ENCODE measurements around the gene SLC6A13.
"Not testable (repeated sequence)": the region's sequence is repeated elsewhere in the genome, so short reads cannot be mapped to it uniquely, and the experiment has no call there.

The SLC6A13 gene

DNA sequence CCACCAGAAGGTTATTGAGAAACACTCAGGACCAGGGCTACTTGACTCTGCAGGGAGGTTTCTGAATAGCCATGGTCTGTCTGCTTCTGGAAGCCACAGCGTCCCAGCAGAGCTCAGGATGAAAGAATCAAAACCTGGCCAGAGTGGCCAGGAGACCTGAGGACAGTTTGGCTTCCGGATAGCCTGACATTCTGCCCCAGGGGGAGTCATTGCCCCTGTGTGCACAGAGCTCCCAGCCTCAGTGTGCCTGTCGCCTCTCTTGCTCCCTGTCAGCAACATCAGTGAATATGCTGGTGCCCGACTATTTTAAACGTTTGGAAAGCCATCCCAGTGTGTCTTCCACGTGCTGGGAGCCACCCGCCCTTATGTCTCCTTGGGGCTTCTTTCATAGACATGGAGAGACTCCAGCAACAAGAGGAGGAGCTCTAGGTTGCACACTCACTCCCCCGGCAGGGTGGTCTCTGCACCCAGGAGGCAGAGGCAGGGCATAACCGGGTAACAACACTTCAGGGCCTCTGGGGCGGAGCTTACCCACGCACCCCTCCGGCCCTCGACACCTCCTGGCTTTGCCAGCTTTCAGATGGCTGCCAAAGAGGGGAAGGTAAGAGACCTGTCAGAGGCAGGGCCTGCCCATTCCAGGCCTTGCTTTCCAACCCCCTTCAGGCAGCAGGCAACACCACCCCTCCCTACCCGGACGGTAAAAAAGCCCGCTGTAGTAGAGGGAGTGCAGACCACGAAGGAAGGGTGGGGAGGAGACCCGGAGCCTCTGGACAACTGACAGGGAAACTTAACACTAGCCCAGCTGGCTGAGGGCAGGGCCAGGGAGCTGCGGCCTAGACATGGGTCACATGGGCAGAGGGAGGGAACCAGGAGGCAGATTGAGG lies 29.7 kb downstream of the SLC6A13 start:
- DNase-seq: peak in 1 of 2 experiments; percentile 29

DNA sequence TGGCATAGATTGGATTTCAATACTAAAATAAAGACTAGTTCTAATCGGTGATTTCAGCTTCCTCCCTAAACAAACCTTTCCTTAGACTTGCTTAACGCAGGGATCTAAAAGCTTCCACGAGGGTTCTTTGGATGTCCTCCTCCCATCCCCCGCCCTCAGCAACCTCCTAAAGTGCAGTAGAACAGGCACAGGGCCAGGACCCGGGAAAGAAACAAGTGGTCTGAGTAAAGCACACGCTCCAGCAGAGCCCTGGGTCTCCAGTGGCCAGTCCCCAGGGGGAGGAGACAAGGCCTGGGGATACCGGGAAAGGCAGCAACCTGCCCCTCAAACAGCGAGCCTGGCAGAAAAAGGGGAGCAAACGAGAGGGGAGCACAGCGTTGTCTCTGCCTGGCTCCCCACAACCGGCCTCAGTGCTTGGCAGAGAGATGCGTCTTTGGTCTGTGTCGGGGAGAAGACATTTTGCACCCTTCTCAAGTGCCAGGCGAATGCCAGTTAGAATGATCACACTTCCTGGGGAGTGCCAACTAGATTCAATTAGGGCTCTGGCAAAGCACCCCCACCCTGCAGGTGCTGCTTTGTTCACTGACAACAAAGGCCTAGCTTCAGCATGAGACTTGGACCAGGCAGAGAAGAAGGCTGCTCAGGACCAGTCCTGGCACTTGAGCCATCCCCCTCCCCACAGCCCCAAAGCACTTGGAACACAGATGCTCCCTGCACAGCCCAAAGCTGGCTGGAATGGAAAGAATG lies 31.5 kb downstream of the SLC6A13 start:
- no peak for DNase-seq

DNA sequence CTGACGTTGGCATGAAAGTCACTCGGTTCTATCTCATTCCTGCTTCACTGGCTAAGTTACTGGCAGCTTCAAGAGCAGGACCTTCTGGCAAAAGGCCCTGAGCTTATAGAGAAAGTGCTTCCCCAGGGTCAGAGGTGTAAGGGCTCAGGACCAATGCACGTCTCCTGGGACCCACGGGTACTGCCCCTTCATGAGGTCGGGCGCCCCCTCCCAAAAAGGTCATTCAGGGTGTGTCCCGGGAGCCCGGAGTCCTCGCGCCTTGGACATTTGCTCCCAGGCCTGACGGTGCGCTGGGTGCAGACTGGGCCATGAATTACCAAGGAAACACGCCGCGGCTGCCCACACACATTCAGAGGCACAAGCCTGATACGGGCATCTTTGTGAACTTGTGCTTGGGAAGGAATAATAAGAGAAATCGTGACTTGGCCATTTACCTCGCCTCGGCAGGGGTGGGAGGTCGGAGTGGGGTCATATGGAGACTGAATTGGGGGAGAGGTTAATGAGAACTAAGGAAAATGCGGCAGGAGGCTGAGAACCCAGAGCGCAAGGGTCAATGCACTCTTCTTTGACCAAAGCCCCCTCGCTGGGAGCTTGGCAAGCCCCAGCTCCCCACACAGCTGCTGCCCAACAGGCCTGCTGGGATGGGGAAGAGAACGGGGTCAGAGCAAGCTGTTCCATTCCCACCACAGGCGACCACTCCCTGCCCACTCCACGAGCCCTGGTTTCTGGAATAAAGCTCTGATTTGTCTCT lies 33.0 kb downstream of the SLC6A13 start:
- DNase-seq: no peak

DNA sequence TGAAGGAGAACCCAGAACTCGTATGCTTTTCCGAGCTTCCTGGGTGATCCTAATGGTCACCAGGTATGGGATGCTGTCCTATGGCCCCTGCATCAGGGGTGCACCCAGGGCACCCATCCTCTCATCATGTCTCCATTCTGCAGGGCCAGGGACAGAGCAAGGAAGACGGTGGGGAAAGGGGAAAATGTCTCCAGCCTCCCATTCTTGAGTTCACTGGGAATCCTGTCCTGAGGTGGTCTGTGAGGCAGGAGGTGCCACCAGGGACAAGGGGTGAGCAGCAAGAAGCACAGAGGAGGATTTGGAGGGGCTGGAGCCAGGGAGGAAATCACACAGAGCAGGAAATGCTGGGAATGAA lies 33.8 kb downstream of the SLC6A13 start:
- DNase-seq: no peak

DNA sequence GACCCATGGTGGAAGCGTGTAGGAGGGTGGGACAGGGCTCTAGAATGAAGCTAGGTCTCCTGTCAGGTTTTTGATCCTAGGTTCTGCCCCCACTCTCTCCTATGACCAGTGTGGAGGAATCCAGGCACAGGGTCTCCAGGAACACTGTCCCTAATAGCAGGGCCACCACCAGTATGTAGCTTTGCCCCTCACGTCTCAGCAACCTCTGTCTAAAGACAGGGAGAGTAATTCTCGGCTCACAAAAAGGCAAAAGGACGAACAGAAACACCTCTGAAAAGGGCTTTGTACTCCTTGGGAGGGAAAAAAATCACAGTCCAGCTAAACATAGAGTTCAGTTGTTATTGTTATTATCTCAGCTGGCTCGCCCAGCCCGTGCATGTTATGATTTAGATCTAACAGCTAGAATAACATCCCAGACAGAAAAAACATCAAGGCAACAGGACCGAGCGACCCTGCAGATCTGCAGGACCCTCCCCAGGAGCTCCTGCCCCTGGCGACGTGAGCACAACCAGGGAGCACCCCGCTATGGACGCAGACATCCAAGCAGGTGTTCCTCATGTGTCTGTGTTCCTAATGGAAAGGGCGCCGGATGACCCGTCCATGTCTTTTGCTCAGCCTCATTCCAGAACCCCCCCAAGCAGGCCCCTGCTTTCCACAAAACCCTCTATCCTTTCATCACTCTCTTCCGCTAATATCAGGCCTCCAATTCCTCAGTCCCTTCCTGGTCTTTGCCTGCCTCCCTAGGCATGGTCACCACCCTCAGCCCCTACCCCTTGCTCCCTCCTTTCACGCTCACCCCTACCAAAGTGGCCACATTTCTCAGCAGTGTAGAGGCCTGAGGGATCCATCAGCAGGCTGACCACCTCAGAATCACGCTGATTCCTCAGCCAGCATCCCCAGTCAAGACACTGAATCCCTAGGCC lies 34.5 kb downstream of the SLC6A13 start:
- no peak for DNase-seq

DNA sequence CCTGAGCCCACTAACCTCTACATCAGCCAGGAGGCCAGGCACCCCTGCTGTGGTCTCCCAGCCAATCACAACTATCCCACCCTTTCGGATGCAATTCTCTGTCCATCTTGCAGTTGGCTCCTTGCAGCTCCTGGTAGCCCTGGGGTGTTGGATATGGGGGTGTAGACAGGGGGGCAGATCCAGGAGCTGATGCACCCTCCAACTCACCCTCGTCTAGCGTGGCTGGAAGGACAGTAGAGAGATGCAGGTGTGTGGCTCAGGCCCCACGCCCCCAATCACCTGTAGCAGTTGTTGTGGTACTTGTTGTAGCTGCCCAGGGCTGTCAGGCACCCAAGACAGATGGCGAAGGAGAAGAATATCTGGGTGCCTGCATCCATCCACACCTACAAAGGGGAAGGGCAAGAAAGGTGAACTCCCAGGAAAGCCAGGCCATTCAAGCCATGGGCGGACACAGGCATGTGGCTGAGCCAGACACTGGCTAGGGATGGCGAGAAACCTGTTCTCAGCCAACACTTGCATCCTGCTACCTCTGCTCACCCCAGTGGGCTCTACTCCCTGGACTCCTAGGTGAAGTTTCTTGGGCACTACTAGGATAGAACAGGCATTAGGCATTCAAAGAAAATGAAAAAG lies 35.2 kb downstream of the SLC6A13 start:
- DNase-seq: no peak

DNA sequence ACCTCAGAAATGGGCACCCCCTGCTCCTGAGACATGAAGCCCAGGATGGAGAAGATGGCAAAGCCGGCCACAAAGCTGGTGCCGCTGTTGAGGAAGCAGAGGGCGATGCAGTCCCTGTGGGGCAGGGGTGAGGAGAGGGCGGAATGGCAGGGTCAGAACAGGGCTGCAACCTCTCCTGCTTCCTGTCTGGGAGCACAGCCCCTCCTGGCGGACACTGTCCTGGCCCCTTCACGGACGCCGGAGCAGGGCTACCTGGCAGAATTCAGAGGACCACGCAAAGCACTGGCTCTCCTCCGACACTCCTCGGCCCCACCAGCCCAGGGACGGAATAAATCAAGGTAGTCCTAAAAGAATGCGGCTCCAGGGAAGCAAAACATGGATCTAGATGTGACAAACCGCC lies 36.2 kb downstream of the SLC6A13 start:
- DNase-seq: no peak

DNA sequence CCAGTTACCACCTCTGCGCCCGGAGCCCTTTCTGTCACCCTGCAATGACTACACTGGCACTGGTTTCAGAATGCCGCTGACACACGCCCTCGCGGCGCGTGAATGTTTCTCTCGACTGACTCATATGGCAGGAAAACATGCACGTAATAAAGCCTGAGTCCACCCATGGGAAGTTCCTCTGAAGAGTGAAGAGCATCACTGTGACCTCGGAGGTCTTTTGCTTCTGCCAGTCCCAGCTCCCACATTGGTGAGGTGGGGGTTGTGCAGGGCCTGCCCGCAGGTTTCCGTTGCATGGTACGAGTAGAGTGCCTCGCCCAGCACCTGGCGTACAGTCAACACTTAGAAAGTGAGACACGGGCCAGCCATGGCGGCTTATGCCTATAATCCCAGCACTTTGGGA lies 37.6 kb downstream of the SLC6A13 start:
- no peak for DNase-seq

DNA sequence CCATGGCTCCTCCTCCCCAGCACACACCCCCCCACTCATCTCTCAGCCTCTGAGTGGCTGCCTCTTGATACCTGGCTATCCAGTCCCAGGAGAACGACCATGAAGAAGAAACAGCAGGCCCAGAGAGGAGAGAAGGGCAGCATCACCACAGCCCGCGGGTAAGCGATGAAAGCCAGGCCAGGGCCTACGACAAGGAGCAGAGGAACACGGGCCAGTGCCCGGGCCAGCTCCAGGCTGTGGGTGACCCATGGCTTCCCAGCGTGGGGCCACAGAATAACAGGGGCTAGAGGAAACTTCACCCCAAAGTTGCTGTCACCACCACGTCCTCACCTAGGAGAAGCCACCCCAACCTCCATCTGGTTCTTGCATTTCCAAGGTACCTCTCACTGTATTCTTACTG lies 38.3 kb downstream of the SLC6A13 start:
- no peak for DNase-seq

DNA sequence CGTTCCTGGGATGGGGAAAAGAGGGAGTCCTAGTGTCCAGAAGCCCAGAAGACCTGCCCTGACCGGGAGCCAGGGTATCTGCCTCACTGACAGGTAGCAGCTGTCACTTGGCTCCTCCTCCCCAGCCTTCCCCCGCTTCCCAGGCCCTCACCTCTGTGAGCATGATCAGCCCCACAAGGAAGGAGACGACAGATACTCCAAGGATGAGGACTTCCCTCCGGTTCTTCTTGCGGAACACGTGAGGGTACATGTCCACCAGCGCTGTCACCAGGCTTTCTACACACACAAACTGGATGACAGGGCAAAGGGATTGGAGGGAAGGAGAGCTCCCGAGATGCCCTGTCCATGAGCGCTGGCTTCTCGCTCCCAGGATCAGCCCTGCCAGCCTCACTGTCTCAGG lies 38.8 kb downstream of the SLC6A13 start:
- no peak for DNase-seq

DNA sequence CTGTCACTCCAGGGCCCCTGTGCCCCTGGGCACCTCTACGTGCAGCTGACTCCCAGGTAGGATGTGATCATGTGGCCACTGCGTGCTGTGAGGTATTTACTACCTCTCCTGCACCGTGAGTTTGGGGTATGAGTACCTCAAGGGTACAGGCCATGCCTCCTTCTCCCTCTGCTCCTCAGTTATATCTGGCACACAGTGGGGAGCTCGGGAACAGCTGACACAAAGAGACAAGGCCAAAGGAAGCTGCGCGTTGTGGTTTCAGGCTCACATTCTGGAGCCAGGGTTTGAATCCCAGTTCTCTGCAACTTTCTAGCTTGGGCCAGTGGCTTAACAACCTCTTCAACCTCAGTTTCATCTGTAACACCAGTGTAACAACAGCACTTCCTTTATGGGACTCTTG lies 40.9 kb downstream of the SLC6A13 start:
- DNase-seq: no peak

DNA sequence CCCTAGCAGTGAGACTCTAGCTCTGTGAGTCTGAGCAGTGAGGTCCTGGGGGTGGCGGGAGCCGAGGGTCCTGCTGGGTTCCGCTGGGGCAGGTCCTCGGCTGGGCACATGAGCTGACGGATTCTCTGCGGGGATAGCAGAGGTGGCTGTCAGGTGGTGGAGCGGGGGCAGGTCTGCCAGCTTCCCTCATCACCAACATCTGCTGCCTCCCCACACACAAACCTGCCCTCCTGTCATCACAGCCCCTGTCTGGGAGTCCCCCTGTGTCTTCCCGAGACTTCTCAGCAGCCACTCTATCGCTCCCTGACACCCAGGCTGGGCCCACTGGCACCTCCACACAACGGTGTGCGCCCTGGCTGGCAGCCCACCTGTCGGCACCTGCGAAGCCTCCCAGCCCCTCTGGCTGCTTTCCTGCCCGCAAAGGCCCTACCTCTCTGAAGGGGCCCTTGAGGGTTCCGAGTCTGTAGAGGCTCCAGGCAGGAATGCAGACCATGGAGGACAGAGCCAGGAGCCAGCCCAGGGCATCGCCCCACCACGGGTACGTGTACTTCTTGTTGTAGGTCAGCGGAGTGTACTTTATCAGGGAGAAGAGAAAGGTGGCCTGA lies 41.6 kb downstream of the SLC6A13 start:
- DNase-seq: no peak

DNA sequence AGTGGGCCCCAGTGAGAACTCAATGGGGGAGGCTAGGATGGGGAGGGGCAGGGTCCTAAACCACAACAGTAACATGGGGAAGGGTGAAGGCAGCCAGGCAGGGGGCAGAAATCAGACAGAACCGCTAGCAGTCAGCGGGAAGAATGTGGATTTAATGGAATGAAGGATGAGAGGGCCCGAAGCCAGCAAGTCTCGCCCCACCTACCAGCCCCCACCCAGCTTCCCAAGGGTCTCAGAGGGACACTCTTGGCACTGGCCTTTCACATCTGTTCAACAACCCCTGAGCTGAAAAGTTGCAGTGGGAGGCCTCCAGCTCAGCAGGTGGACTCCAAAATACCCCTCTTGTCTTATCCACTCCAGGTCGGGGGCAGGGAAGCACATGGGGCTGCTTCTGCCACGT lies 42.1 kb downstream of the SLC6A13 start:
- no peak for DNase-seq

DNA sequence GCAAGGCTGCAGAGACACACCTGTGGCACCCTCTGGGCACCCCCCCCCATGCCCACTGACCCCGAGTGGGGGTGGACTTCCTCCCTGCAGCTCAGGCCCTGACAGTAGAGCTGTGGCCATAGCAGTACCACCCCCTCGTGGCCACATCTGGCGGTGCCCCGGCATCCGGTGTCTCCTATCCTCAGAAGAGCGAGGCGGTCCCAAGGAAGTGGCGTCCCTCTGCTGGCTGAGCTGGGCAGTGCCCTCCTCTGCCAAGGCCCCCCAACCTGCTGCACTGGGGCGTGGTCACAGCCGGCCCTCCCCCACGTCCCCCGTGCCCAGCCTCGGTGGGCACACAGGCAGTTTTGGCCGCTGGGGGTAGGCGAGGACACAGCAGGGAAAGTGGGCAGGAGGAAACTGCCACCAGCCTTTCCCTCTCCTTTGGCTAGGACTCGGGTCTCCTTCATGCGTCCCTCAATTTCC lies 42.7 kb downstream of the SLC6A13 start:
- DNase-seq: peak; percentile 6 to 11

DNA sequence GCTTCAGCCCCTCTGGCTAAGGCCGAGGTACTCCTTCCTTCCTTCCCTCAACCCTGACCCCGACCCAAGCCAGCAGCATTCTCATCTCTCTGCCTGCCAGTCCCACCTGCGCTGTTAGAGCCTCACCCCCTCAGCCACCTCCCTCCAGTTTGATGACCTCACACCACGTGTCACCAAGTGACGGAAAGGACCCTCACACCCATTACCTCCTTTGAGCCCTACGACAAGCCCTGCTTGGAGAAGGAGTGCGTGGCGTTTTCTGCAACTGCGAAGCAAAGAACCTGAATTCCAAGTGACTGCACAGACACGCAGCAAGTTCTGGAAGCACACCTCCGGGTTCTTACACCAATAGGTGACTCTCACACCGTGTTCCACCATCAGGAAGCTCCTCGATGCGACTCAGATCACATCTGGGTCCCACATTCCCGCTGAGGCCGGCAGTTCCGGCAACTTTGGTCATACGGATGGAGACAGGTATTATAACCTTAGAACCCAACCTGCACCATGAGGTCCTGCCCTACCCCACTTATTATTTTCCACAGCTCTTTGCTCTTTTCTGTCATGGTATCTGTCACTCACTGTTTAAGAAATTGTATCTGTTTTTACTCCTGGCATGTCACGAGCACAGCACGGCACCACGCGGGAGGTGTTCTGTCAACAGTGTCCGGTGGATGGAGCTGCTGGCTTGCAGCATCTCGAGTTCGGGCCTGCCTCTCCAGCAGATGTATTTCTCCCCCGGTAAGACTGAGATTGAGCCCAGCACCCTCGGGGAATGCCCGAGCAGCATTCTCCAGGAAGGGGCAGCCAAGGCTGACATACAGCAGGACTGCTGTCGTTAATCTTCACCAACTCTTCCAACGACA lies 43.7 kb downstream of the SLC6A13 start:
- no peak for DNase-seq

DNA sequence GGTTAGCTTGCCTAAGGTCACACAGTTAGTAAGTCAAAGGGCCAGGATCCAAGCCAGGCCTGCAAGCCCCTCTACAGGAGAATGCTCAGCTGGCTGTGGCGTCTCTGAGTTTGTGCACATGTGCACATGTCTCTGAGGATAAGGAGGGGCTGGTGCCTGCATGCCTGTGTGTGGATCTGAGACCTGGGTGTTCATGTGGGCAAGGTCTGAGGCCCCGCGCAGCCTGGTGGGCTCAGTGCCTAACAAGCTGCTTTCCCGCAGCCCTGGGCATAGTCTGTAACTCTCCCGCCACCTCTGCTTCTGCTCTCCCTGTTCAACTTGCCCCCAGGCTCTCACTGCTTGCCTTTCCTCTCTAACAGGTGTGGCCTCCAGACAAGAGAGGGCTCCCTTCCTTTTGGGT lies 44.4 kb downstream of the SLC6A13 start:
- no peak for DNase-seq

DNA sequence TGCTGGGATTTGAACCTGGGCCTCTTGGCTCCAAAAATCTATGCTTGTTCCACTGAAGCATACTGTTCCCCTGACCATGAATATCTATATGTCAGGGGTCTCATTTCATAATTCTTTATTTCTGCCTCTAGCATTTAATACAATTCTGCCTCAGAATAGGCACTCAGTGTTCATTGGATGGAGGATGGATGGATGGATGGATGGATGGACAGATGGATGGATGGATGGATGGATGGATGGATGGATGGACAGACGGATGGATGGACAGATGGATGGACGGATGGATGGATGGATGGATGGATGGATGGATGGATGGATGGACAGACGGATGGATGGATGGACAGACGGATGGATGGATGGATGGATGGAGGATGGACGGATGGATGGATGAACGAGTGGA lies 45.6 kb downstream of the SLC6A13 start:
- not testable (repeated sequence) for DNase-seq

DNA sequence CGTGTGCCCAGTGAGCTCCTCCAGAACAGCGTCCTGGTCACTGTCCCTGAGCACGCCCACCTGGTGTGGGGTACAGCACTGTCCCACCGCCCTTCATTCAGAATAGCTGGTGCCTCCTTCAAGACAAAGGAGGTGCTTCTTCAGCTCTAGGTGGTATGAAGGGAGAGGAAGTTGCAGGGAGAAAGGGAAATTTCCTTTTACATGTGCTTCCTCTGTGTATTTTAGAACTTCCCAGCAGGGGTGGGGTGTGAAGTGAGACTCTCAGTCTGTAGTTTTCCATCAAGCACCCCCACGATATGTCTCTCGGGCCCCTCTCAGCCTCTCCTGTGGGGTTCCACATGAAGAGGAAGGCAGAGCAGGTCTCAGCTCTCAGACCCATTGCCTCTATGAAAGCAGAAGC lies 47.5 kb downstream of the SLC6A13 start:
- DNase-seq: no peak

DNA sequence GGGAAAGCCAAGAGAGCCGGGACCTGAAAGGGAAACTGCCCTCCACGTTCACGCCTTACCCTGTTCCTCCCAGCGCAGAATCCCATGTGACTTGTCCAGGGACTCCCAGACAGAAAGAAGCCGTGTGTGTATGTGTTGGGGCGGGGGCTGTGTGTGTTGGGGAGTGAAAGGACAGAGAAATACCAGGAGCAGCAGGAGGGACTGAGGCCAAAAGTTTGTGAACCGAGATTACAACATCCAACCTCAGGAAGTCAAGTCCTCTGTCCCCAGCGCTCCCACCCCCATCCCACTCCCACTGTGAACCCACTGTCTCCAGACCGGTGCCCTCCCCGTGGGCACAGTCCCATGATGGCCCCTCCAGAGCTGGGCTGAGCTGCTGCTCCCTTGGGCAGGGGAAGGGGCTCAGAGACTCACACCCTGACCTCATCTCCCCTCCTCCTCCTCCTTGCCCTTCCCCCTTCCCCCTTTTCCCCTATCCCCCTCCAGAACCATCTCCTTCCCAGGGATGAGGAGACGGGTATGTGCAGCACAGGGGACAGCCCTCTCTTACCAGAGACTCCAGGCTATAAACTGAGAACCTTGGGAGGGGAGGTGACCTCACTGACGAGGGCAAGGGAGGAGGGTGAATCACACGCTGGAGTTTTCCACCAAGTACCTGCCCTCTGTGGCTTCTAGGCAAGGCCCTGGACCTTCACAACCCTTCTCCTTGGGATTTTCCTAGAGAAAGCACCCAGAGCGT lies 48.5 kb downstream of the SLC6A13 start, which contains the start of gene SLC6A12:
Gene SLC6A12, minus strand, starts transcription at position 155 of the 739 bp plus-strand sequence. CDS start 4,171 bp downstream, outside the sequence.
- DNase-seq: no peak

DNA sequence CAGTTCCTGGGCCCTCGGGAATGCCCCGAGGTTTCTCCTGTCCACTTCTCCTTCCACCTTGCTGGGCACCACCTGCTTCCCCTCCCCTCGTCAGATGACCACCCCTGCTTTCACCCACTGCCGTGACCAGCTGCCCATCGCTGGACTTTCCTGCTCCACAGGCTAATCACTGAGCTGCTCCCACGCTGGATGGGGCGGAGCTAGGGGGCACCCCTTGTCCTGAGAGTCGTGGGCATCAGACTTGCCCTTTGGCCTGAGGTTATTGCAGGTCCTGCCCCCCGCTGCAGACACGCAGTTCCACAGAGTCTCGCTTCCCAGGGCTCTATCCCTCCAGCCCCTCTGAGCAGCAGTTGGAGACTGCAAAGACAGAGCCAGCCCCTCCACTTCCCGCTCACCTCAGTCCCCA lies 49.1 kb downstream of the SLC6A13 start:
- no peak for DNase-seq
